ENCODE data around the gene AIFM2. TPM values are rescaled to one million over a fixed set of nuclear protein-coding genes. Genes with fewer than 3 reads are reported as not detected.

Gene AIFM2
- total and polyA plus RNA-seq, 8 donors, result 6.0 to 17.5 (median 7.2) TPM

GRCh38 chr10:70175516-70175915 is 42.9 kb upstream of the AIFM2 start:
- H3K4me3 ChIP-seq, result no peak overlapping the region
- peaks cover 7 to 23% of the 10 kb centered on the region in 2 donors for H3K4me1 ChIP-seq
- no peak for ATAC-seq
- intact Hi-C loops (cut with DNase I), result no loop called here
- no peak for TF ChIP-seq CTCF (IDR thresholded peaks at IDR 0.05)
- DNase-seq, result no peak
- H3K36me3 ChIP-seq, result no peaks in the 10 kb centered on the region
- H3K27ac ChIP-seq, result no peak overlapping the region
- H3K27me3 ChIP-seq, result no peaks in the 10 kb centered on the region
- peaks cover 0 to 6% of the 10 kb centered on the region in 2 donors for H3K9me3 ChIP-seq

GRCh38 chr10:70174058-70174741 is 41.6 kb upstream of the AIFM2 start:
- DNase-seq (no peak), ATAC-seq (no peak)
- H3K27ac ChIP-seq, result peak overlapping the region; percentile 49 to 86
- H3K4me1 ChIP-seq, result peaks cover 7 to 29% of the 10 kb centered on the region in 2 donors
- H3K27me3 ChIP-seq, result no peaks in the 10 kb centered on the region
- no peaks in the 10 kb centered on the region for H3K36me3 ChIP-seq
- no peak for TF ChIP-seq CTCF (IDR thresholded peaks at IDR 0.05)
- H3K9me3 ChIP-seq, result no peaks in the 10 kb centered on the region
- intact Hi-C loops (cut with DNase I), result no loop called here
- no peak overlapping the region for H3K4me3 ChIP-seq

DNA sequence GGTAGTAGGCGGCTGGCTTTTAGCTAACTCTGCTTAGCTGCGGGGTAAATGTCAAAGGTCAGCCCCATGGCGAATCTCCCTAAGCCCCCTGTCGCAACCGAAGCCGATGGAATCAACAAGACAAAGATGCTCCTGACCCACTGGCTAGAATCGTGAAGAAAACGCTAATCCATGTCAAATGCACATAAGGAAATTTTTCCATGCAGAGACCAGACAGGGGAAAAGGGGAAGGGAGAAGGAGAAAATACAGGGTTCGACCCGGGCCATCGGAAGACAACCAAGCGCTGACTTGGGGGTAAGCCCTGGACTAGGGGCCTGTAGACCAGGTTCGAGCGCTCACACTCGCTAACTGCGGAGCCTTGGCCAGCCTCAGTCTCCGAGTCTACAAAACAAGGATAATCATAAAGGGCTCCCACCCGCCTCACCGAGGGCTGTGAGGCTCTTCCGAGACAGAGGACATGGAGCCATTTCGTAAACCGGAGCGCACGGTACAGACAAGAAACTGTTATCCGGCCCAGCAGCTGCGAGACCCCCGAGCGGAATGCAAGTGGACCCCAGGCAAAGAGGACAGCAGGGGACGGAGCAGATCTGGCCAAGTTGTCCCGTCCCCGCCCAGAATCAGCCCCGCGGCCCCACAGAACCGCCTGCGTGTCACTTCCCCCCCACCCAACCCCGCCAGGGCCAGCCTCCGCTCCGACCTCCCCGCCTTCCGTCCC is 37.2 kb upstream of the AIFM2 start:
- no peak for TF ChIP-seq CTCF (IDR thresholded peaks at IDR 0.05)
- Histone ChIP-seq H3K27ac (peak overlapping the region; percentile 91 to 93), H3K4me1 (peaks cover 7 to 62% of the 10 kb centered on the region in 2 donors), H3K4me3 (peak overlapping the region; percentile 49 to 78), H3K27me3 (no peaks in the 10 kb centered on the region), H3K9me3 (no peaks in the 10 kb centered on the region), H3K36me3 (peaks cover 0 to 28% of the 10 kb centered on the region in 2 donors)
- DNase-seq, result no peak
- peak; percentile 41 for ATAC-seq
- intact Hi-C loops (cut with DNase I), result no loop called here

DNA sequence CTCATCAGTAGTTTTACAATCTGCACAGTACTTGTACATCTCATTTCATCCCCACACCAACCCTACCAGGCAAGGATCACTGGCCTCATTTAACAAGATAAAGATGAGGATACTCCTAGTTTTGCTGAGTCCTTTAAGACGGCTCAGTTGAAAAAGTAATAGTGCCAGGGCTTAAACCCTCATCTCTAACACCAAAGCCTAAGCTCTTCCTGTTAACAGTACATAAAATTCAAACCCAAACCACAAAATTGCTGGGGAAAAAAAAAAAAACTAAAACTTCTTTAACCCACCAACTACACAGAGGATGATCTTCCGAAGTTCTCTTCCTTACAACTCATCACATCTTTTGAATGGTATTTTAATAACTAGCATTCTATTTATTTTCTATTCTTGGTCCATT is 36.4 kb upstream of the AIFM2 start:
- H3K4me3 ChIP-seq, result peak overlapping the region; percentile 49 to 78
- ATAC-seq (no peak), DNase-seq (no peak)
- peaks cover 0 to 33% of the 10 kb centered on the region in 2 donors for H3K36me3 ChIP-seq
- no peaks in the 10 kb centered on the region for H3K27me3 ChIP-seq
- TF ChIP-seq CTCF (IDR thresholded peaks at IDR 0.05), result no peak
- intact Hi-C loops (cut with DNase I), result no loop called here
- peaks cover 10 to 63% of the 10 kb centered on the region in 2 donors for H3K4me1 ChIP-seq
- H3K27ac ChIP-seq, result peak overlapping the region; percentile 91 to 93
- no peaks in the 10 kb centered on the region for H3K9me3 ChIP-seq

GRCh38 chr10:70167246-70167645 is 34.6 kb upstream of the AIFM2 start:
- H3K4me1 ChIP-seq, result peaks cover 18 to 70% of the 10 kb centered on the region in 2 donors
- no peaks in the 10 kb centered on the region for H3K9me3 ChIP-seq
- DNase-seq (no peak), ATAC-seq (no peak)
- H3K27ac ChIP-seq, result no peak overlapping the region
- intact Hi-C loops (cut with DNase I), result no loop called here
- H3K4me3 ChIP-seq, result no peak overlapping the region
- no peaks in the 10 kb centered on the region for H3K27me3 ChIP-seq
- peaks cover 0 to 33% of the 10 kb centered on the region in 2 donors for H3K36me3 ChIP-seq
- no peak for TF ChIP-seq CTCF (IDR thresholded peaks at IDR 0.05)

All from left lung (tissue), 10 donors.